Left lung (tissue), 10 donors: ENCODE measurements around the gene MICAL2. TPM values are rescaled to one million over a fixed set of nuclear protein-coding genes. Genes with fewer than 3 reads are reported as not detected.

Source experiments
- ATAC-seq: fragments of 200-7000 bp; cut with Tn5 transposase; one replicate; pipeline ENCODE4 v1.9.1; 2020; ENCODE audit warnings: moderate library complexity
- DNase-seq, 4 donors: peaks; one replicate each; pipeline ENCODE4 v3.0.0-alpha.2; 2013 to 2020
- H3K27ac ChIP-seq, 2 donors: fragments of 200-600 bp; sonication (generic) in 1 of 2; one replicate each; pipeline versions ENCODE4 v1.5.0 to v1.8.0; 2020 to 2021
- H3K27me3 ChIP-seq, 2 donors: fragments of 200-600 bp; sonication (generic) in 1 of 2; one replicate each; pipeline versions ENCODE4 v1.5.0 to v1.8.0; 2020 to 2021
- H3K36me3 ChIP-seq, 2 donors: fragments of 200-600 bp; sonication (generic) in 1 of 2; one replicate each; pipeline versions ENCODE4 v1.5.0 to v1.8.0; 2020 to 2021
- H3K4me1 ChIP-seq, 2 donors: fragments of 200-600 bp; one replicate each; pipeline ENCODE4 v1.8.0; 2021
- H3K4me3 ChIP-seq, 2 donors: fragments of 200-600 bp; sonication (generic) in 1 of 2; one replicate each; pipeline versions ENCODE4 v1.5.0 to v1.8.0; 2020 to 2021; ENCODE audit warnings: mild to moderate bottlenecking in 1 of 2
- H3K9me3 ChIP-seq, 2 donors: fragments of 200-600 bp; sonication (generic) in 1 of 2; one replicate each; pipeline versions ENCODE4 v1.5.0 to v1.8.0; 2020 to 2021
- intact Hi-C, 2 donors: fragments of 100-400 bp; cut with DNase I; formaldehyde crosslinking; loops; one replicate each; pipeline versions ENCODE4 v1.11.2 to v1.14.2; 2022
- polyA plus RNA-seq, 6 donors: library from polyadenylated mRNA; unstranded; fragments of 120-200 nt; gene quantifications; one replicate each; pipeline ENCODE4 v1.2.1, GENCODE V29; 2013; ENCODE audit not compliant: insufficient read length in 6 of 6
- total RNA-seq, 2 donors: library from RNA; stranded (reverse); fragmentation: NEBNext Ultra II Directional; extraction: Animal tissue kit (Norgen Biotek cat#: 25700); gene quantifications; one replicate each; pipeline ENCODE4 v1.2.1, GENCODE V29; 2021
- TF ChIP-seq, protein P1 (sequence below), 2 donors: fragments of 200-600 bp; sonication (generic) in 1 of 2; IDR thresholded peaks; one replicate each; pipeline versions ENCODE4 v1.5.0 to v1.8.0; 2021; ENCODE audit warnings: antibody characterized with exemption in 2 of 2
- donor health status: DM: no; HTN: yes; CAD: no.
- donor health status: DM: no; HTN: no; CAD: no.

Gene MICAL2
- total and polyA plus RNA-seq, 8 donors: 49.8 to 293 (median 89.4) TPM

DNA sequence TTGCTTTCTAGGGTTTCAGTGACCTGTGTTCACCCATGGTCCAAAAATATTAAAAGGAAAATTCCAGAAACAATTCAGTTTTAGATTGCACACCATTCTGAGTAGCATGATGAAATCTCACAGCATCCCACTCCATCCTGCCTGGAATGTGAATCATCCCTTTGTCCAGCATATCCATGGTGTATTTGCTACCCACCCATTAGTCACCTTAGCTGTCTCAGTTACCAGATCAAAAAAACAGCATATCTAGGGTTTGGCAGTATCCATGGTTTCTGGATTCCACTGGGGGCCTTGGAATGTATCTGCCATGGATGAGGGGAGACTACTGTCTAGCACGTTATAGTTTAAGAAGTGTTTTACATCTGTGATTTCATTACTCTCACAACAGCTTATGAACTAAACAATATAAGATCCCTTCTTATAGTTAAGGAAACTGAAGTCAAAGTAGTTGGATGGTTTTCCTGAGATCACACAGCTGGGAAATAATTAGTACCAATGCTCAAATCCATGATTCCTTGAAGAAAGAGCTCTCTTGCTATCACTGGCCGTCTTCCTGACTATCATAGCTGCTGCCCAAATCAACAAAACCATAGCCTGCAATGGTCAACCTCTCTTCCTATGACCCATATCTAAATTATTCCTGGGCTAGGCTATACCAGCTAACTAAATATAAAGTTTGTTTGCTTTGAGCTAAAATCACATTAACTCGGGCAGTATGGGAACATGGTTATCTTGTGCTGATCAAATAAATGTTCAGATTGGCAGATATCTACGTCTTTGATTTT lies 122.6 kb downstream of the MICAL2 start:
- Histone ChIP-seq H3K27me3 (no peaks in the 10 kb centered on the region), H3K4me3 (no peak overlapping the region), H3K27ac (peak overlapping the region in 1 of 2 donors; percentile 36), H3K9me3 (no peaks in the 10 kb centered on the region), H3K36me3 (peaks cover 0 to 48% of the 10 kb centered on the region in 2 donors), H3K4me1 (peaks cover 15 to 27% of the 10 kb centered on the region in 2 donors)
- no peak for DNase-seq
- no peak for ATAC-seq
- TF ChIP-seq, protein P1, sequence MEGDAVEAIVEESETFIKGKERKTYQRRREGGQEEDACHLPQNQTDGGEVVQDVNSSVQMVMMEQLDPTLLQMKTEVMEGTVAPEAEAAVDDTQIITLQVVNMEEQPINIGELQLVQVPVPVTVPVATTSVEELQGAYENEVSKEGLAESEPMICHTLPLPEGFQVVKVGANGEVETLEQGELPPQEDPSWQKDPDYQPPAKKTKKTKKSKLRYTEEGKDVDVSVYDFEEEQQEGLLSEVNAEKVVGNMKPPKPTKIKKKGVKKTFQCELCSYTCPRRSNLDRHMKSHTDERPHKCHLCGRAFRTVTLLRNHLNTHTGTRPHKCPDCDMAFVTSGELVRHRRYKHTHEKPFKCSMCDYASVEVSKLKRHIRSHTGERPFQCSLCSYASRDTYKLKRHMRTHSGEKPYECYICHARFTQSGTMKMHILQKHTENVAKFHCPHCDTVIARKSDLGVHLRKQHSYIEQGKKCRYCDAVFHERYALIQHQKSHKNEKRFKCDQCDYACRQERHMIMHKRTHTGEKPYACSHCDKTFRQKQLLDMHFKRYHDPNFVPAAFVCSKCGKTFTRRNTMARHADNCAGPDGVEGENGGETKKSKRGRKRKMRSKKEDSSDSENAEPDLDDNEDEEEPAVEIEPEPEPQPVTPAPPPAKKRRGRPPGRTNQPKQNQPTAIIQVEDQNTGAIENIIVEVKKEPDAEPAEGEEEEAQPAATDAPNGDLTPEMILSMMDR (IDR thresholded peaks at IDR 0.05): no peak
- intact Hi-C loops: loop anchor here in 1 of 2 donors (10.0 kb wide), 1 partner anchor 178 kb away; no protein-coding TSS in a partner anchor

DNA sequence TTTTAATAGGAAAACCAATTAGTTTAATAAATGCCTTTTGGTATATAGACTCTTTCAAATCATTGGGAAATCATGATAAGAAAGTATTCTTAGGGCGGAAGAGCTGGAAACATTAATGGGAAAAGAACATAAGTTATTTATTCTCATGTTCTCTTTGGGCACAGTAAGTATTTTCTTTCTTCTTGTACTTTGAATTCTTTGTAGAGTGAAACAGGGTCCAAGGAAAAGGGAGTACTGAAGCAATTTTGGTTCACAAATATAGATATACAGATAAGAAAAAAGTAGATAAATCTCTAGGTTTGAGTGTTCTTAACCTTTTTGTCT lies 123.2 kb downstream of the MICAL2 start:
- no peak for DNase-seq
- TF ChIP-seq, protein P1 (IDR thresholded peaks at IDR 0.05): no peak
- Histone ChIP-seq H3K4me1 (peaks cover 15 to 27% of the 10 kb centered on the region in 2 donors), H3K36me3 (peaks cover 0 to 44% of the 10 kb centered on the region in 2 donors), H3K9me3 (no peaks in the 10 kb centered on the region), H3K27me3 (no peaks in the 10 kb centered on the region), H3K27ac (peak overlapping the region; percentile 36 to 40), H3K4me3 (no peak overlapping the region)
- ATAC-seq: no peak
- intact Hi-C loops: loop anchor here in 1 of 2 donors (10.0 kb wide), 1 partner anchor 179 kb away; no protein-coding TSS in a partner anchor

DNA sequence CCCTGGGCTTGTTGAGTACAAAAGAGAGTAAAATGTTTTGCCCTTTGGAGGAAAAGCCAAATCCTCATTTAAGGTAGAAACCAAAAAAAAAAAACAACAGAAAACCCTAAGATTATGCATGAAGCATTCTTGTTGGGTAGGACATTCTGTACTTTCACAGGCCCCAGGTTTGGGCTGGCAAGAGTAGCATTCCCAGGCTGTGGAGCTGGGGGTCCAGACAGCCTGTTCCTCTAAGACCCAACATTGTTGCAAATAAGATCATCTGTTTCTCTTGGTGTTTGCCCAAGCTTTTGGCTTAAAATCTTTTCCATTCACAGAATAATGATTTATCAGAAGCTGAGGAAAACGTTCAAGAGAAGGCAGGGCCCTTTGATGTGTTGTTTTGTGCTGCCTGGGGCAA lies 123.8 kb downstream of the MICAL2 start:
- no peaks in the 10 kb centered on the region for H3K9me3 ChIP-seq
- DNase-seq (no peak), ATAC-seq (no peak)
- H3K36me3 ChIP-seq: peaks cover 0 to 39% of the 10 kb centered on the region in 2 donors
- intact Hi-C loops: loop anchor here in 1 of 2 donors (10.0 kb wide), 1 partner anchor 179 kb away; no protein-coding TSS in a partner anchor
- peaks cover 16 to 23% of the 10 kb centered on the region in 2 donors for H3K4me1 ChIP-seq
- no peak overlapping the region for H3K4me3 ChIP-seq
- TF ChIP-seq, protein P1 (IDR thresholded peaks at IDR 0.05): no peak
- H3K27me3 ChIP-seq: no peaks in the 10 kb centered on the region
- peak overlapping the region; percentile 36 to 40 for H3K27ac ChIP-seq

DNA sequence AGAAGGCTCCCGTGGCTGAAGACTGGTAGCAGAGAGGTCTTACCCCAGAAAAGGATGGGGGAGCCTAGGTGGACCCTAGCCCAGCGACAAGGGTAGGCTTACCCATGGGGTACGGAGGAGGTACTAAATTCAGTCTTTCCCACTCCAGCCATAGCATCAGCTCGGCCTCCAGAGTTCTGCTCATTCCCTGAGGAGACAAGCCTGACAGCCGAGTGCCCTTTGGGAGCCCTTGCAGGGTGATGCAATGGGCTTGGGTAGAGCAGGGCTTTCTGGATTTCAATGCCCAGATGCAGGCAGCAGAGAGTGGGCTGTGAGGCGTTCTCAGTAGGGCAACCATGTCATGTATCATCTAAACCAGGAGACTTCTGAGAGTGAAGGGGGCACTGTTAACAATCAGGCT lies 124.7 kb downstream of the MICAL2 start:
- peaks cover 0 to 36% of the 10 kb centered on the region in 2 donors for H3K36me3 ChIP-seq
- TF ChIP-seq, protein P1 (IDR thresholded peaks at IDR 0.05): no peak
- peak overlapping the region; percentile 43 to 51 for H3K27ac ChIP-seq
- H3K9me3 ChIP-seq: no peaks in the 10 kb centered on the region
- intact Hi-C loops: loop anchor here in 1 of 2 donors (10.0 kb wide), 1 partner anchor 180 kb away; no protein-coding TSS in a partner anchor
- no peak for DNase-seq
- H3K4me3 ChIP-seq: no peak overlapping the region
- ATAC-seq: no peak
- peaks cover 9 to 23% of the 10 kb centered on the region in 2 donors for H3K4me1 ChIP-seq
- no peaks in the 10 kb centered on the region for H3K27me3 ChIP-seq

DNA sequence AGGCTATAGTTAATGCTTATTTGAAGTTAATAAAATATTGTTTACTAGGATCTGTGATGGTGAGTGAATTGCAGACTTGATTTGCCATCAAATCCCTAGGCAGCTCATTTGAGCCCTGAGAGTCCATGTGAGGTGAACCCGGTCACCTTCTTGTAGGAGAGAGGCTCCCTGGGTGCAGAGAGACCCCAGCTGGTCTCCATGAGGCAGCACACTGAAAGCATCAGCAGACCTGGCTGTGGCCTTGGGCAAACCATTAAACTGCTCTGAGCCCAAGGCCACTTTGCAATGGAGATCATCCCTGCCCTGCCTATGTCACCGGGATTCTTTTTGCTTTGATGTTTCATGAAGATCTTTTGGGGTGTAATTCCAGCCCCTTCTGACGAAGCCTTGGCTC lies 125.2 kb downstream of the MICAL2 start:
- peaks cover 9 to 22% of the 10 kb centered on the region in 2 donors for H3K4me1 ChIP-seq
- ATAC-seq (no peak), DNase-seq (no peak)
- H3K36me3 ChIP-seq: peaks cover 0 to 36% of the 10 kb centered on the region in 2 donors
- H3K4me3 ChIP-seq: no peak overlapping the region
- intact Hi-C loops: loop anchor here in 1 of 2 donors (10.0 kb wide), 1 partner anchor 181 kb away; no protein-coding TSS in a partner anchor
- TF ChIP-seq, protein P1 (IDR thresholded peaks at IDR 0.05): no peak
- H3K27ac ChIP-seq: peak overlapping the region; percentile 43 to 51
- H3K27me3 ChIP-seq: no peaks in the 10 kb centered on the region
- no peaks in the 10 kb centered on the region for H3K9me3 ChIP-seq
